GM08714 (cell line): Measurements from ENCODE around the gene TRRAP.

Source experiments
- H3K4me3 ChIP-seq: fragments of 200-500 bp; sonication (Bioruptor generic); 2 replicates; pipeline ENCODE4 v1.5.1; 2014; ENCODE audit warnings: mild to moderate bottlenecking, low read length, inconsistent platforms
- ZNF274 ChIP-seq: IDR thresholded peaks from 2 replicates; pipeline ENCODE4 v1.6.1; 2012; ENCODE audit warnings: mild to moderate bottlenecking, low read depth, low read length

TRRAP gene

GRCh38 chr7:98930921-98931320 is 52.6 kb downstream of the TRRAP start:
- no peak for TF ChIP-seq ZNF274
- no peak overlapping the region for H3K4me3 ChIP-seq

- no peak overlapping the region for H3K4me3 ChIP-seq
- TF ChIP-seq ZNF274 = no peak
Observed at GRCh38 chr7:98933321-98933720, 55.0 kb downstream of the TRRAP start.

GRCh38 chr7:98934267-98934666 is 55.9 kb downstream of the TRRAP start:
- no peak for TF ChIP-seq ZNF274
- no peak overlapping the region for H3K4me3 ChIP-seq

GRCh38 chr7:98935811-98936210 is 57.5 kb downstream of the TRRAP start:
- no peak for TF ChIP-seq ZNF274
- H3K4me3 ChIP-seq = no peak overlapping the region

GRCh38 chr7:98943336-98943735 is 65.0 kb downstream of the TRRAP start:
- TF ChIP-seq ZNF274 = no peak
- no peak overlapping the region for H3K4me3 ChIP-seq

GRCh38 chr7:98944386-98944785 is 66.1 kb downstream of the TRRAP start:
- no peak overlapping the region for H3K4me3 ChIP-seq
- no peak for TF ChIP-seq ZNF274

- no peak for TF ChIP-seq ZNF274
Observed at GRCh38 chr7:98945852-98946251, 67.5 kb downstream of the TRRAP start.

GRCh38 chr7:98946389-98946788 is 68.1 kb downstream of the TRRAP start:
- H3K4me3 ChIP-seq = no peak overlapping the region
- no peak for TF ChIP-seq ZNF274

More at GRCh38 chr7:98945852-98946251, 67.5 kb downstream of the TRRAP start:
- no peak overlapping the region for H3K4me3 ChIP-seq

GRCh38 chr7:98949336-98950044 is 71.2 kb downstream of the TRRAP start:
- TF ChIP-seq ZNF274 = no peak
- H3K4me3 ChIP-seq = no peak overlapping the region

GRCh38 chr7:98955992-98956391 is 77.7 kb downstream of the TRRAP start:
- H3K4me3 ChIP-seq = no peak overlapping the region

GRCh38 chr7:98956469-98956868 is 78.1 kb downstream of the TRRAP start:
- no peak overlapping the region for H3K4me3 ChIP-seq
- TF ChIP-seq ZNF274 = no peak

More at GRCh38 chr7:98955992-98956391, 77.7 kb downstream of the TRRAP start:
- no peak for TF ChIP-seq ZNF274

GRCh38 chr7:98956937-98957336 is 78.6 kb downstream of the TRRAP start:
- no peak for TF ChIP-seq ZNF274

GRCh38 chr7:98957766-98958165 is 79.4 kb downstream of the TRRAP start:
- TF ChIP-seq ZNF274 = no peak
- no peak overlapping the region for H3K4me3 ChIP-seq

More at GRCh38 chr7:98956937-98957336, 78.6 kb downstream of the TRRAP start:
- no peak overlapping the region for H3K4me3 ChIP-seq

- no peak for TF ChIP-seq ZNF274
- H3K4me3 ChIP-seq = no peak overlapping the region
Observed at GRCh38 chr7:98958968-98959367, 80.6 kb downstream of the TRRAP start.

- no peak overlapping the region for H3K4me3 ChIP-seq
- TF ChIP-seq ZNF274 = no peak
Observed at GRCh38 chr7:98963305-98963704, 85.0 kb downstream of the TRRAP start.

- no peak for TF ChIP-seq ZNF274
- H3K4me3 ChIP-seq = no peak overlapping the region
Observed at GRCh38 chr7:98964596-98964995, 86.3 kb downstream of the TRRAP start.
